CD4-positive, alpha-beta memory T cell (primary cell): ENCODE results near the gene CLCNKA. TPM values are rescaled to one million over a fixed set of nuclear protein-coding genes. Genes with fewer than 3 reads are reported as not detected.
"Not testable (repeated sequence)": the region's sequence is repeated elsewhere in the genome, so short reads cannot be mapped to it uniquely, and the experiment has no call there.

Experiments used
- CTCF ChIA-PET: fragments of 350-600 bp; sonication (Branson Sonifier 250); formaldehyde crosslinking; loops from one replicate; lab custom pipeline; 2021; ENCODE audit warnings: inconsistent platforms; ENCODE audit not compliant: partially characterized antibody; lab: Charles Lee
- POLR2A ChIA-PET: fragments of 350-600 bp; sonication (Branson Sonifier 250); formaldehyde crosslinking; loops from one replicate; lab custom pipeline; 2021; ENCODE audit not compliant: partially characterized antibody; lab: Charles Lee
- DNase-seq, 5 donors: peaks; one replicate each; pipeline versions ENCODE4 v3.0.0 to v3.0.0-alpha.2; 2020 to 2022; ENCODE audit warnings: mixed read lengths in 1 of 5
- H3K27ac ChIP-seq: one replicate; pipeline ENCODE4 v1.7.0; 2013; ENCODE audit warnings: low read depth, low read length
- H3K27me3 ChIP-seq: 2 replicates; pipeline ENCODE4 v1.7.0; 2013; ENCODE audit warnings: mild to moderate bottlenecking, low read length, moderate library complexity; ENCODE audit not compliant: insufficient read depth
- H3K36me3 ChIP-seq: 2 replicates; pipeline ENCODE4 v1.7.0; 2013; ENCODE audit warnings: mild to moderate bottlenecking, low read length, moderate library complexity; ENCODE audit not compliant: insufficient read depth
- H3K4me1 ChIP-seq: 2 replicates; pipeline ENCODE4 v1.7.0; 2013; ENCODE audit warnings: mild to moderate bottlenecking, low read length, moderate library complexity; ENCODE audit not compliant: insufficient read depth
- H3K4me3 ChIP-seq, 2 donors: one replicate each; pipeline ENCODE4 v1.7.0; 2013; ENCODE audit warnings: low read length in 2 of 2, mild to moderate bottlenecking in 1 of 2
- H3K9me3 ChIP-seq, 2 donors: one replicate each; pipeline ENCODE4 v1.7.0; 2013; ENCODE audit warnings: low read length in 2 of 2, control low read depth in 1 of 2; ENCODE audit not compliant: control insufficient read depth in 1 of 2
- H3K27ac Mint-ChIP-seq, 7 donors: one replicate each; pipeline ENCODE4 v1.8.0; 2020 to 2021; ENCODE audit warnings: mixed read lengths in 7 of 7, mild to moderate bottlenecking in 6 of 7, inconsistent platforms in 3 of 7, moderate library complexity in 3 of 7
- H3K27me3 Mint-ChIP-seq, 2 donors: one replicate each; pipeline ENCODE4 v1.8.0; 2020 to 2021; ENCODE audit warnings: mixed read lengths in 2 of 2
- H3K36me3 Mint-ChIP-seq, 2 donors: one replicate each; pipeline ENCODE4 v1.8.0; 2020 to 2021; ENCODE audit warnings: mixed read lengths in 2 of 2, inconsistent platforms in 1 of 2, mild to moderate bottlenecking in 1 of 2
- H3K4me1 Mint-ChIP-seq, 4 donors: one replicate each; pipeline ENCODE4 v1.8.0; 2020 to 2021; ENCODE audit warnings: mixed read lengths in 4 of 4, mild to moderate bottlenecking in 1 of 4
- H3K4me3 Mint-ChIP-seq, 8 donors: one replicate each; pipeline ENCODE4 v1.8.0; 2020 to 2021; ENCODE audit warnings: mixed read lengths in 8 of 8, mild to moderate bottlenecking in 7 of 8, moderate library complexity in 6 of 8, inconsistent platforms in 3 of 8
- H3K9me3 Mint-ChIP-seq, 8 donors: one replicate each; pipeline ENCODE4 v1.8.0; 2020 to 2021; ENCODE audit warnings: mixed read lengths in 8 of 8, mild to moderate bottlenecking in 5 of 8, inconsistent platforms in 3 of 8, moderate library complexity in 1 of 8
- intact Hi-C: fragments of 100-400 bp; cut with micrococcal nuclease; formaldehyde crosslinking; loops from one replicate; pipeline ENCODE4 v1.15.1; 2023
- polyA plus RNA-seq, 2 donors: library from polyadenylated mRNA; unstranded; fragments of 300-500 nt; fragmentation: Illumina TruSeq; gene quantifications; one replicate each; pipeline ENCODE4 v1.2.3, GENCODE V29; 2021
- total RNA-seq, 2 experiments: library from RNA; stranded (reverse); gene quantifications; one replicate each; pipeline ENCODE4 v1.2.3, GENCODE V29; 2021

CLCNKA gene
- total and polyA plus RNA-seq, 4 experiments from 2014 or later = not detected

- Mint-ChIP-seq H3K27me3 (peaks cover 0 to 2% of the 10 kb centered on the region in 2 donors), H3K36me3 (no peaks in the 10 kb centered on the region), H3K9me3 (no peaks in the 10 kb centered on the region), H3K27ac (peak overlapping the region in 2 of 7 donors; percentile 23 to 32), H3K4me1 (no peaks in the 10 kb centered on the region), H3K4me3 (no peak overlapping the region)
- no peak for DNase-seq
- CTCF ChIA-PET = interaction anchor here (0.6 to 2.9 kb wide), 5 partner anchors 11 to 206 kb away, joined by 3 to 13 read pairs (median 4); no protein-coding TSS in a partner anchor
- POLR2A ChIA-PET = interaction anchor here (0.8 kb wide), 1 partner anchor 22 kb away, joined by 3 read pairs; the partner anchor contains the start of gene ZBTB17
- H3K27me3 ChIP-seq = no peaks in the 10 kb centered on the region
- no peak overlapping the region for H3K4me3 ChIP-seq
- no peaks in the 10 kb centered on the region for H3K4me1 ChIP-seq
- H3K36me3 ChIP-seq = no peaks in the 10 kb centered on the region
- intact Hi-C loops = no loop called here
- no peaks in the 10 kb centered on the region for H3K9me3 ChIP-seq
- no peak overlapping the region for H3K27ac ChIP-seq
Observed at GRCh38 chr1:15997637-15998280, 24.1 kb upstream of the CLCNKA start.

GRCh38 chr1:15998929-15999328 lies 22.9 kb upstream of the CLCNKA start:
- Mint-ChIP-seq H3K9me3 (no peaks in the 10 kb centered on the region), H3K27ac (no peak overlapping the region), H3K27me3 (peaks cover 0 to 2% of the 10 kb centered on the region in 2 donors), H3K36me3 (no peaks in the 10 kb centered on the region), H3K4me1 (no peaks in the 10 kb centered on the region), H3K4me3 (no peak overlapping the region)
- DNase-seq = no peak
- Histone ChIP-seq H3K27me3 (no peaks in the 10 kb centered on the region), H3K4me3 (no peak overlapping the region), H3K9me3 (no peaks in the 10 kb centered on the region), H3K36me3 (no peaks in the 10 kb centered on the region), H3K27ac (no peak overlapping the region), H3K4me1 (no peaks in the 10 kb centered on the region)
- POLR2A ChIA-PET = no interaction called here
- intact Hi-C loops = no loop called here
- CTCF ChIA-PET = interaction anchor here (2.9 kb wide), 1 partner anchor 10 kb away, joined by 13 read pairs; no protein-coding TSS in a partner anchor

GRCh38 chr1:16001274-16001673 lies 20.6 kb upstream of the CLCNKA start:
- H3K4me1 Mint-ChIP-seq, H3K27ac Mint-ChIP-seq, H3K4me3 ChIP-seq, intact Hi-C loops, H3K27me3 Mint-ChIP-seq, H3K36me3 ChIP-seq, H3K27me3 ChIP-seq, H3K27ac ChIP-seq, H3K4me1 ChIP-seq, POLR2A ChIA-PET, H3K9me3 Mint-ChIP-seq, H3K9me3 ChIP-seq, H3K4me3 Mint-ChIP-seq, DNase-seq, H3K36me3 Mint-ChIP-seq: not testable (repeated sequence)
- CTCF ChIA-PET = interaction anchor here (2.3 kb wide), 1 partner anchor 9 kb away, joined by 9 read pairs; no protein-coding TSS in a partner anchor

- Mint-ChIP-seq H3K27me3 (peaks cover 0 to 5% of the 10 kb centered on the region in 2 donors), H3K27ac (peak overlapping the region in 1 of 7 donors; percentile 9)
- CTCF ChIA-PET = no interaction called here
Observed at GRCh38 chr1:16005597-16005996, 16.2 kb upstream of the CLCNKA start.

DNA sequence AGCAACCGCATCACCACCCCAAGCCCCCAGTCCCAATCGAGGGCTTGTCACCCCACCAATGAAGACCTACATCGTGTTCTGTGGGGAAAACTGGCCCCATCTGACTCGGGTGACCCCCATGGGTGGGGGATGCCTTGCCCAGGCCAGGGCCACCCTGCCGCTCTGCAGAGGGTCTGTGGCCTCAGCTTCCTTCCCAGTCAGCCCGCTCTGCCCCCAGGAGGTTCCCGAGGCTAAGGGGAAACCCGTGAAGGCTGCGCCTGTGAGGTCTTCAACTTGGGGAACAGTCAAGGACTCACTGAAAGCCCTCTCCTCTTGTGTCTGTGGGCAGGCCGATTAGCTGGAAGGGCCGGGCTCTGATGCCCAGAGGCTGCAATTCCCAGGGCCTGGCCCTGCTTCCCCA lies 15.8 kb upstream of the CLCNKA start:
- DNase-seq = no peak
- ChIA-PET CTCF (no interaction called here), POLR2A (no interaction called here)
- Histone ChIP-seq H3K4me3 (no peak overlapping the region), H3K4me1 (no peaks in the 10 kb centered on the region), H3K27me3 (no peaks in the 10 kb centered on the region), H3K27ac (no peak overlapping the region), H3K9me3 (no peaks in the 10 kb centered on the region), H3K36me3 (no peaks in the 10 kb centered on the region)
- no peaks in the 10 kb centered on the region for H3K9me3 Mint-ChIP-seq
- H3K4me3 Mint-ChIP-seq = no peak overlapping the region
- H3K27ac Mint-ChIP-seq = no peak overlapping the region
- peaks cover 0 to 7% of the 10 kb centered on the region in 2 donors for H3K27me3 Mint-ChIP-seq
- H3K4me1 Mint-ChIP-seq = no peaks in the 10 kb centered on the region
- intact Hi-C loops = no loop called here
- no peaks in the 10 kb centered on the region for H3K36me3 Mint-ChIP-seq

More at GRCh38 chr1:16005597-16005996, 16.2 kb upstream of the CLCNKA start:
- Mint-ChIP-seq H3K4me1 (no peaks in the 10 kb centered on the region), H3K4me3 (no peak overlapping the region), H3K9me3 (no peaks in the 10 kb centered on the region), H3K36me3 (no peaks in the 10 kb centered on the region)
- Histone ChIP-seq H3K4me1 (no peaks in the 10 kb centered on the region), H3K9me3 (no peaks in the 10 kb centered on the region), H3K27ac (no peak overlapping the region), H3K27me3 (no peaks in the 10 kb centered on the region), H3K4me3 (no peak overlapping the region), H3K36me3 (no peaks in the 10 kb centered on the region)
- POLR2A ChIA-PET = no interaction called here
- intact Hi-C loops = no loop called here
- no peak for DNase-seq

DNA sequence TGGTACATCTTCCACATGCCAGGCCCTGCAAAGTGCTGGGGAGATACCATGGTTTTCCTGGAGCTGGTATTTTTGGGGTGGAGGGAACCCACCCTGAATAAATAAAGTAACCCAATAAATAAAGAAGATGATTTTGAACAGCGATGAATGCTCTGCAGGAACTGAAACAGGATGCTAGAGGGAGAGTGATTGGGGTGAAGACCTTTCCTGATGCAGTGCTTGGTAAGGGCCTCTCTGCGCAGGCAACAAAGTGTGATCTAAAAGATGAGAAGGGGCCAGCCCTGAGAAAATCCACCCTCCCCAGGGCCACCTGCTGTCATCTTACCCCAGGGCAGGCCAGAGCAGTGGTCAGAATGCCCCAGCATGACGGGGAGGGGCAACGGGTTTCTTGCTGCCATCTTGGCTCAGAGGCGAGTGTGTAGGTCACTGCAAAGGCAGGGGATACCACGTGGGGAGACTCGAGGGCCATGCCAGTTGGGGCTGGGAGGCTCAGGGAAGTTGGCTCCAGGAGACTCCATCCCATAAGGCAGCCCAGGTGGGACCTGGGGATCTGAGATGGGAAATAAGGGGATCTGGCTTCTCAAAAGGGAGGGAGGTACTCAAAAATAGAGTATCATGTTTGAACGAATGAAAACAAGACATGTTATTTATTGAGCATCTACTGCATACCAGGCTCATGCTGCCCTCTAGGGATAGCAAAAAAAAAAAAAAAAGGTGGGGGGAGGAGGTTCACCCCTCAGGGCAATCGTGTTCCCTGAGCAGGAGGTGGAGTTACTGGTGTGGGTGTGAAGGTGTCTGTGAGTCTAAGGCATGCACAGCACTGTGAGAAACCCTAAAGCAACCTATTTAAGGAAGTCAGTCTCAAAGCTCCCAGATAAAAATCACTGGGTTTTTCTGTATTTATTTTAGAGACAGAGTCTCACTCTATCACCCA lies 15.0 kb upstream of the CLCNKA start:
- POLR2A ChIA-PET = no interaction called here
- H3K27me3 ChIP-seq = no peaks in the 10 kb centered on the region
- H3K9me3 ChIP-seq = no peaks in the 10 kb centered on the region
- H3K27ac ChIP-seq = no peak overlapping the region
- Mint-ChIP-seq H3K9me3 (no peaks in the 10 kb centered on the region), H3K36me3 (no peaks in the 10 kb centered on the region), H3K27me3 (peaks cover 0 to 8% of the 10 kb centered on the region in 2 donors), H3K4me3 (no peak overlapping the region), H3K4me1 (no peaks in the 10 kb centered on the region), H3K27ac (peak overlapping the region in 1 of 7 donors; percentile 21)
- no peak overlapping the region for H3K4me3 ChIP-seq
- no peak for DNase-seq
- no peaks in the 10 kb centered on the region for H3K36me3 ChIP-seq
- intact Hi-C loops = no loop called here
- CTCF ChIA-PET = interaction anchor here (0.7 to 1.9 kb wide), 5 partner anchors 31 to 192 kb away, joined by 3 to 4 read pairs (median 3); no protein-coding TSS in a partner anchor
- H3K4me1 ChIP-seq = no peaks in the 10 kb centered on the region
